Colonic mucosa (tissue), 4 donors: ENCODE results near the gene NEUROG1. TPM values are rescaled to one million over a fixed set of nuclear protein-coding genes. Genes with fewer than 3 reads are reported as not detected.

Experiments
- DNase-seq: peaks from one replicate; pipeline ENCODE4 v3.0.0-alpha.2; 2020
- H3K27ac ChIP-seq: fragments of 200-600 bp; one replicate; pipeline ENCODE4 v1.8.0; 2021
- H3K27me3 ChIP-seq: fragments of 200-600 bp; one replicate; pipeline ENCODE4 v1.8.0; 2021
- H3K36me3 ChIP-seq: fragments of 200-600 bp; one replicate; pipeline ENCODE4 v1.8.0; 2021
- H3K4me1 ChIP-seq: fragments of 200-600 bp; one replicate; pipeline ENCODE4 v1.8.0; 2021; ENCODE audit warnings: mild to moderate bottlenecking
- H3K4me3 ChIP-seq: fragments of 200-600 bp; one replicate; pipeline ENCODE4 v1.8.0; 2021
- H3K9ac ChIP-seq, 2 donors: one replicate each; pipeline ENCODE4 v1.7.0; 2013; ENCODE audit warnings: control low read depth in 2 of 2, low read depth in 2 of 2, low read length in 2 of 2
- H3K9me3 ChIP-seq: fragments of 200-600 bp; one replicate; pipeline ENCODE4 v1.8.0; 2021
- intact Hi-C: fragments of 100-400 bp; cut with DNase I; formaldehyde crosslinking; loops from one replicate; pipeline ENCODE4 v1.14.1; 2022
- total RNA-seq, 2 donors: library from RNA; stranded (reverse); fragmentation: NEBNext Ultra II Directional in 1 of 2; extraction: Animal tissue kit (Norgen Biotek cat#: 25700) in 1 of 2; gene quantifications; one replicate each; pipeline ENCODE4 v1.2.1, GENCODE V29; 2021
- TF ChIP-seq, protein P1 (sequence below): fragments of 200-600 bp; IDR thresholded peaks from one replicate; pipeline ENCODE4 v1.8.0; 2022; ENCODE audit warnings: antibody characterized with exemption, mild to moderate bottlenecking
- donor health status: healthy.
- donor health status: DM: no; HTN: no; CAD: no.
- donor health status: DM: no; HTN: no; CAD: no.

Gene NEUROG1
- total RNA-seq, 2 donors from 2014 or later = not detected

DNA sequence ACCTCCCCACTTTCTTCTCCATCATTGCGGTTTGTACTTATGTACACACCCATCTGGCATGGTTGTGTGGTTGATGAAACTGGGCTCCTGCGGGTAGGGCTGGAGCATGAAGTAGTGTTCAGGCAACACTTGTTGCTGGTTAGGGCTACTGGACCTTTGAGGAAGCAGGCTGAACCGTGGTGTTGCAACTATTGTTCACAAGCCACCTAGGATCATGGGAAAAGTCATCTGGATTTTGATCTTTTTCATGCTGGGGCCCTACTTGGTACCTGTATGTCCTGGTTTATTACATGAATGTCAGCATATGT lies 43.5 kb downstream of the NEUROG1 start:
- DNase-seq = no peak
- TF ChIP-seq, protein P1, sequence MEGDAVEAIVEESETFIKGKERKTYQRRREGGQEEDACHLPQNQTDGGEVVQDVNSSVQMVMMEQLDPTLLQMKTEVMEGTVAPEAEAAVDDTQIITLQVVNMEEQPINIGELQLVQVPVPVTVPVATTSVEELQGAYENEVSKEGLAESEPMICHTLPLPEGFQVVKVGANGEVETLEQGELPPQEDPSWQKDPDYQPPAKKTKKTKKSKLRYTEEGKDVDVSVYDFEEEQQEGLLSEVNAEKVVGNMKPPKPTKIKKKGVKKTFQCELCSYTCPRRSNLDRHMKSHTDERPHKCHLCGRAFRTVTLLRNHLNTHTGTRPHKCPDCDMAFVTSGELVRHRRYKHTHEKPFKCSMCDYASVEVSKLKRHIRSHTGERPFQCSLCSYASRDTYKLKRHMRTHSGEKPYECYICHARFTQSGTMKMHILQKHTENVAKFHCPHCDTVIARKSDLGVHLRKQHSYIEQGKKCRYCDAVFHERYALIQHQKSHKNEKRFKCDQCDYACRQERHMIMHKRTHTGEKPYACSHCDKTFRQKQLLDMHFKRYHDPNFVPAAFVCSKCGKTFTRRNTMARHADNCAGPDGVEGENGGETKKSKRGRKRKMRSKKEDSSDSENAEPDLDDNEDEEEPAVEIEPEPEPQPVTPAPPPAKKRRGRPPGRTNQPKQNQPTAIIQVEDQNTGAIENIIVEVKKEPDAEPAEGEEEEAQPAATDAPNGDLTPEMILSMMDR = no peak
- no peaks in the 10 kb centered on the region for H3K4me1 ChIP-seq
- H3K27ac ChIP-seq = no peak overlapping the region
- no peak overlapping the region for H3K4me3 ChIP-seq
- no peaks in the 10 kb centered on the region for H3K9me3 ChIP-seq
- no peaks in the 10 kb centered on the region for H3K36me3 ChIP-seq
- H3K27me3 ChIP-seq = peaks cover 52% of the 10 kb centered on the region
- no peak overlapping the region for H3K9ac ChIP-seq
- intact Hi-C loops = no loop called here

DNA sequence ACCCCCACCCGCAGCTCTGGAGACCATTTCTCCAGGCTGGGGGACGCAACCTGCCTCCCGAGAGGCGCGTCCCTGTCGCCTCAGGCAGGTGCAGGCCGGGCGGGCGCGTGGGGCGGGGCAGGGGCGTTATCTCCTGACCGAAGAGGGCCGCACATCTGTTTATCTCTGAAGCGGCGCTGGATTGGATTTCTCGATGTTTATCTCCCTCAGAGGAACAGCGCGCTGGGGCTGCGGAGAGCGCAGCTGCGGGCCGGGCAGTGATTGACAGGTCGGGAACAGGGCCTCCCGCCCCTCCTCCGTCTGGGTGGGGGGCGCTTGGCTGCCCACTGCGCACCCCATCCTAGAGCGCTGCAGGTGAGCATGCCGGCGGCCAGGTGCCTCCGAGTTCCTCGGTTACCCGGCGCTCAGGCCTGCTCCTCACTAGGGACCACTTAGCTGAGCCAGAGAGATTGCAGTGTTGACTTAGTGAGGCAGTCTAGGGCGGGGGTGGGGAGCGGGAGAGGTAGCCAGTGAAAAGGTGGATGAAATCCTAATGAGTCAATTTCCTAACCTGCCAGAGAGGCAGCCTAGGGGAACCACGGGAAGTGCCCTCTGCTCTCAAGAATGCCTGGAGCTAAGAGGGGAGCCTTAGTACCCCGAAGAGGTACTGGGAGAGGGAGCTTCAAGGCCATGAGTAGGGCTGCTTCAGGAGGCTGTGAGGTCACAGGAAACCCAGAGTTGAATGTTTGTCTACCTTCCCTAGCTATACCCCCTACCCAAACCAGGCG lies 44.0 kb downstream of the NEUROG1 start:
- H3K4me3 ChIP-seq = no peak overlapping the region
- H3K4me1 ChIP-seq = no peaks in the 10 kb centered on the region
- H3K9ac ChIP-seq = no peak overlapping the region
- H3K36me3 ChIP-seq = no peaks in the 10 kb centered on the region
- intact Hi-C loops = no loop called here
- no peak overlapping the region for H3K27ac ChIP-seq
- no peaks in the 10 kb centered on the region for H3K9me3 ChIP-seq
- peaks cover 57% of the 10 kb centered on the region for H3K27me3 ChIP-seq
- TF ChIP-seq, protein P1 = no peak
- DNase-seq = no peak

DNA sequence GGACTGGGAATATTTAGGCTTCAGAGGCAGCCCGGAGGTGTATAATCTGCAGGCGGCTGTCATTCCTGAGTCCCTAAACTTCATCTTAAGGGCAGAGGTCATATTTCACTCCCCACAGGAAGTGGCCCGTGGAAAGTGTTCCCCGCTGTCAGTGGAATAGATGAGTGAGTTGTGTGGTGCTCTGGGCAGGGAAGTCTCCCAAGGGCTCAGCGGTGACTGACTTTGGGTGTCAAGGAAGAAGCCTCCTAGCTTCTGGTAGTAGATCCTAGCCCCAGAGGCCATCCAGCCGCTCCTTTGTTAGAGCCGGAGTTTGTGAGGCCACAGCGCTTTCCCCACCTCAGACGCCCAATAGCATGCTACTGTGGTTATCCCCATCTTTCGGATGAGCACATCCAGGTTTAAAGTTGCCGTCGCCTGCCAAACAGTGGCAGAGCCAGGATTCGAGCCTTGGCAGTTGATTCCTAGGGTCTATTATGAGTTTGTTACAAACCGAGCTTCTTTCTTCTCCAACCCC lies 44.7 kb downstream of the NEUROG1 start:
- TF ChIP-seq, protein P1 = no peak
- H3K4me3 ChIP-seq = no peak overlapping the region
- no peaks in the 10 kb centered on the region for H3K4me1 ChIP-seq
- no peaks in the 10 kb centered on the region for H3K9me3 ChIP-seq
- intact Hi-C loops = no loop called here
- H3K9ac ChIP-seq = no peak overlapping the region
- DNase-seq = no peak
- H3K27ac ChIP-seq = no peak overlapping the region
- H3K36me3 ChIP-seq = no peaks in the 10 kb centered on the region
- peaks cover 60% of the 10 kb centered on the region for H3K27me3 ChIP-seq

DNA sequence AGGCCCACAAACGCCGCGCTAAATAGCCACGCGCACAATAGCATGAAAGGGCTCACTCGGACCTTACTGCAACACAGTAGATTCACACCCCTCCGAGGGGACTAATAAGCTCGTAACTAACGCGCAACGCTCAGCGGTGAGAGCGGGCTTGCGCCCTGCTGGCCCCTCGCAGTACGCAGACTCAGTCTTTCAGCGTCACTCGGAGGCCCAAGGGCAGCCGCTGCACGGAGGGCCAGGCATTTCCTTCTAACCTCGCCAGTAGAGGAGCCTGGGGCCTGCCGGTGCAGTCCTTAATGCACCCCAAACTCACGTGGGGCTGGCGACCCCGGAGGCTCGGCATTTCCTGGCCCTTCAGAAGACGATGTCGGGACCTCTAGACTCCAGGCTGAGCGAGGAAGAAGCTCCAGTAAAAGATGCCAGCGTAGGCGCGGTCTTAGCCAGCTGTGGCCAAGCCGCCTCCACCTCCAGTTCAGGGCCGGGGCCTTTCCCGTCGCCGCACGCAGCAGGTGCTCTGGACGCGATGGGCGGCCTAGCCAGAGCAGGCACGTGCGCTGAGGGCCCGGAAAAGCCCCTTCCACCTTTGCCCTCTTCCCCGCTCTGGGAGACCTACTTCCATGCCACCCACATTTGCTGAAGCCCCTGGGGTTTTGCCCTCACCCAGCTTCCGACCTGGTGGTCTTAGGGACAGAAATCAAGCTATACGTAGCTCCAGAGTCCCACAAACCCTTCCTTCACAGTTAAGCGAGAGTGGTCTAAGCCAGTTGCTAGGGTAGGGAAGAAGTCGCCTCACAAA lies 45.3 kb downstream of the NEUROG1 start:
- Histone ChIP-seq H3K9me3 (no peaks in the 10 kb centered on the region), H3K27ac (no peak overlapping the region), H3K4me3 (no peak overlapping the region), H3K36me3 (no peaks in the 10 kb centered on the region), H3K27me3 (peaks cover 60% of the 10 kb centered on the region), H3K4me1 (no peaks in the 10 kb centered on the region), H3K9ac (no peak overlapping the region)
- TF ChIP-seq, protein P1 = no peak
- no peak for DNase-seq
- intact Hi-C loops = no loop called here

DNA sequence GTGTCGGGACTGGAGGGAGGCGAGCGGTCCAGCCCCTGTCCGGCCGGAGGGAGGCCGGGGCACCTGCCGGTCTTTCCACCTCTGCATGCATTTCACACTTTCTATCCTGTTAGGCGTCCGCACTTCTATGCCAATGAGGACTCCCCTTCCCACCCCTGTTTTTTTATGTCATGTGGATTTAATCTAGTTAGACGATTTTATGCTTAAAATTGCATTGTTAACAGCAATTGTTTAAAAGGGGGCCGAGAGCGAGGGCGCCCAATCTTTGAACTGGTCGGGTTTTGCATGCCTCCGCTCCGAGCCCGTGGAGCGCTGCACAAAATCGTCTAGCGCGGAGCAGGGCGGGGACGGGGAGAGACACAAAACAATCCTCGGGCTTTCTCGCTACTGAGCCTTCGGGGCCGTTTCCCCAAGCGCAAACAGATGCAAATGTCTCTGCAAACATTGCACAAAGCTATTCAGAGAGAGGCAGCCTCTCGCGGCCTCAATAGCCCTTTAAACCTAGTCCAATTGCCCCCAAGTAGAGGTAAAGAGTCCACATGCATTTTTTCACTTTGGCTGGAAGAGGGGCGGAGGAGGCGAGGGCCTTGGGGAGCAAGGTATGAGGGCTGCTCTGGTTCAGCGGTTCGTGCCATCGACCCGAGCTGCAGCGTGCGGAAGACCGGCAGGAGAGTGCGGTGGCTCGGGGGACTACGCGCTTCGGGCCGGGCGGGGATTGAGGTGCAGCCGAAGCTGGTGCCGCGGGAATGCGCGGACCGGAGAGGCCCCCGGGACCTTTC lies 46.1 kb downstream of the NEUROG1 start:
- Histone ChIP-seq H3K27me3 (peaks cover 60% of the 10 kb centered on the region), H3K4me3 (peak overlapping the region; percentile 13), H3K9ac (no peak overlapping the region), H3K27ac (no peak overlapping the region), H3K9me3 (no peaks in the 10 kb centered on the region), H3K4me1 (no peaks in the 10 kb centered on the region), H3K36me3 (no peaks in the 10 kb centered on the region)
- TF ChIP-seq, protein P1 = no peak
- no peak for DNase-seq
- intact Hi-C loops = no loop called here
